Erythroblast (primary cell): ENCODE data around the gene PLA2G5.

Experiments used
- GATA1 ChIP-seq: IDR thresholded peaks from 2 replicates; pipeline ENCODE4 v1.6.1; 2011; ENCODE audit warnings: low read depth, mild to moderate bottlenecking, control low read depth, low read length, moderate library complexity
- POLR2A ChIP-seq: IDR thresholded peaks from 2 replicates; pipeline ENCODE4 v1.6.1; 2011; ENCODE audit warnings: mild to moderate bottlenecking, low read length

- TF ChIP-seq GATA1 (no peak), POLR2A (no peak)
Measured at GRCh38 chr1:20110679-20111078, 40.7 kb downstream of the PLA2G5 start.
